Fibroblast of lung (primary cell): ENCODE results near the gene CFAP52. TPM values are rescaled to one million over a fixed set of nuclear protein-coding genes. Genes with fewer than 3 reads are reported as not detected.
"Not testable (repeated sequence)": the region's sequence is repeated elsewhere in the genome, so short reads cannot be mapped to it uniquely, and the experiment has no call there.

ENCODE experiments used
- DNase-seq, 2 donors: peaks; one replicate each; pipeline versions ENCODE4 v3.0.0 to v3.0.0-alpha.2; 2010; ENCODE audit warnings: low read depth in 2 of 2
- H2AFZ ChIP-seq: 2 replicates; pipeline ENCODE4 v1.5.1; 2012; ENCODE audit warnings: low read length, control low read depth, inconsistent platforms
- H3K27ac ChIP-seq: 2 replicates; pipeline ENCODE4 v1.5.1; 2011; ENCODE audit warnings: low read length, control low read depth; ENCODE audit not compliant: insufficient read depth
- H3K27me3 ChIP-seq: 2 replicates; pipeline ENCODE4 v1.5.1; 2011; ENCODE audit warnings: mild to moderate bottlenecking, low read length; ENCODE audit not compliant: control insufficient read depth, insufficient read depth
- H3K36me3 ChIP-seq: 2 replicates; pipeline ENCODE4 v1.5.1; 2011; ENCODE audit warnings: low read length; ENCODE audit not compliant: control insufficient read depth, insufficient read depth
- H3K4me1 ChIP-seq: 2 replicates; pipeline ENCODE4 v1.5.1; 2011; ENCODE audit warnings: low read length; ENCODE audit not compliant: control insufficient read depth, insufficient read depth; ENCODE audit errors: extremely low read depth
- H3K4me2 ChIP-seq: 2 replicates; pipeline ENCODE4 v1.5.1; 2011; ENCODE audit warnings: low read length, control low read depth; ENCODE audit not compliant: insufficient read depth; ENCODE audit errors: extremely low read depth
- H3K4me3 ChIP-seq, 4 experiments: fragments of 200-600 bp in 1 of 4; sonication (generic) in 1 of 4; replicated peaks in 1 of 4; 2 replicates each; pipeline ENCODE4 v1.5.1; 2011 to 2016; ENCODE audit warnings: low read length in 4 of 4, low read depth in 3 of 4, mild to moderate bottlenecking in 3 of 4, control low read depth in 2 of 4, inconsistent platforms in 1 of 4, mixed read lengths in 1 of 4; ENCODE audit not compliant: insufficient read depth in 1 of 4; ENCODE audit errors: control extremely low read depth in 1 of 4
- H3K79me2 ChIP-seq: 2 replicates; pipeline ENCODE4 v1.5.1; 2012; ENCODE audit warnings: mild to moderate bottlenecking, low read length, inconsistent platforms; ENCODE audit not compliant: control insufficient read depth, insufficient read depth
- H3K9ac ChIP-seq: 2 replicates; pipeline ENCODE4 v1.5.1; 2011; ENCODE audit warnings: mild to moderate bottlenecking, low read length, control low read depth; ENCODE audit not compliant: insufficient read depth
- H3K9me3 ChIP-seq: 2 replicates; pipeline ENCODE4 v1.5.1; 2012; ENCODE audit warnings: low read depth, low read length; ENCODE audit not compliant: control insufficient read depth, insufficient read depth
- H4K20me1 ChIP-seq: 2 replicates; pipeline ENCODE4 v1.5.1; 2011; ENCODE audit warnings: low read length; ENCODE audit not compliant: control insufficient read depth, insufficient read depth; ENCODE audit errors: extremely low read depth
- EZH2 ChIP-seq: IDR thresholded peaks from 2 replicates; pipeline ENCODE4 v1.5.1; 2012; ENCODE audit warnings: low read length, control low read depth, mild to moderate bottlenecking; ENCODE audit errors: missing control alignments
- polyA plus RNA-seq, 2 donors: library from polyadenylated mRNA; depleted of rRNA in 1 of 2; stranded (reverse) in 1 of 2; unstranded in 1 of 2; fragments of >200 nt; gene quantifications; 2 replicates each; pipeline ENCODE4 v1.2.1, GENCODE V29; 2011 to 2012; ENCODE audit warnings: missing spikeins in 1 of 2
- total RNA-seq: library from RNA; depleted of rRNA; stranded (reverse); fragments of >200 nt; gene quantifications from 2 replicates; pipeline ENCODE4 v1.2.1, GENCODE V29; 2014
- TF ChIP-seq, protein P1 (sequence below), 2 donors: IDR thresholded peaks in 1 of 2; conservative IDR thresholded peaks in 1 of 2; 1 replicate in 1 of 2; 2 replicates in 1 of 2; pipeline ENCODE4 v1.5.1; 2011 to 2012; ENCODE audit warnings: low read length in 2 of 2, control low read depth in 1 of 2, inconsistent platforms in 1 of 2, low read depth in 1 of 2, mild to moderate bottlenecking in 1 of 2

The CFAP52 gene
- total and polyA plus RNA-seq, 2 donors (not counting 1 experiment from before 2014, with no cell fraction given) = 0.33 TPM; not detected in 1

DNA sequence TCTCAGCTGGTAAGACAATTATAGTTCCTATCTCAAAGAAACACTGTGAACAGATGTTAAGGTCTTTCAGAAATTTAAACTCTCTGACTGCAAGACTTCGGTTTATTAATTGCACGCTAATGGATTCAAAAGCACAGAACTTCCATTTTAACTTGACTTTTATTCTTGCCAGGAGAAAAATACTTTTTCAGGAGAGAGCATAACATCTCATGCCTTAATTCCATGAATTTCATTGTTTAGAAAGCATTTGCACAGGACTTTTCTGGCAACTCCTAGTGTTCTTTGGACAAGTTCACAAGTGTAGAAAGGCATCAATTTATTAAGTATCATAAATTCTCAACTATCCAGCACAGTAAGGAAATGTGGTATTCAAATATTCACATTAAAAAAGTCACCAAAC is 23.3 kb upstream of the CFAP52 start:
- Histone ChIP-seq H3K9me3 (no peaks in the 10 kb centered on the region), H3K4me1 (no peaks in the 10 kb centered on the region), H3K9ac (no peak overlapping the region), H3K4me2 (no peak overlapping the region), H3K27ac (no peak overlapping the region), H3K4me3 (no peak overlapping the region), H2AFZ (no peak overlapping the region), H3K79me2 (no peaks in the 10 kb centered on the region), H3K36me3 (no peaks in the 10 kb centered on the region), H3K27me3 (no peaks in the 10 kb centered on the region), H4K20me1 (no peaks in the 10 kb centered on the region)
- DNase-seq = no peak
- TF ChIP-seq EZH2 = no peak
- TF ChIP-seq, protein P1, sequence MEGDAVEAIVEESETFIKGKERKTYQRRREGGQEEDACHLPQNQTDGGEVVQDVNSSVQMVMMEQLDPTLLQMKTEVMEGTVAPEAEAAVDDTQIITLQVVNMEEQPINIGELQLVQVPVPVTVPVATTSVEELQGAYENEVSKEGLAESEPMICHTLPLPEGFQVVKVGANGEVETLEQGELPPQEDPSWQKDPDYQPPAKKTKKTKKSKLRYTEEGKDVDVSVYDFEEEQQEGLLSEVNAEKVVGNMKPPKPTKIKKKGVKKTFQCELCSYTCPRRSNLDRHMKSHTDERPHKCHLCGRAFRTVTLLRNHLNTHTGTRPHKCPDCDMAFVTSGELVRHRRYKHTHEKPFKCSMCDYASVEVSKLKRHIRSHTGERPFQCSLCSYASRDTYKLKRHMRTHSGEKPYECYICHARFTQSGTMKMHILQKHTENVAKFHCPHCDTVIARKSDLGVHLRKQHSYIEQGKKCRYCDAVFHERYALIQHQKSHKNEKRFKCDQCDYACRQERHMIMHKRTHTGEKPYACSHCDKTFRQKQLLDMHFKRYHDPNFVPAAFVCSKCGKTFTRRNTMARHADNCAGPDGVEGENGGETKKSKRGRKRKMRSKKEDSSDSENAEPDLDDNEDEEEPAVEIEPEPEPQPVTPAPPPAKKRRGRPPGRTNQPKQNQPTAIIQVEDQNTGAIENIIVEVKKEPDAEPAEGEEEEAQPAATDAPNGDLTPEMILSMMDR (conservative IDR thresholded peaks at IDR 0.05 in 1 of 2, IDR thresholded peaks at IDR 0.05 in 1 of 2; ENCODE audit: low read depth in 1 of 2, low read length in 2 of 2) = no peak

DNA sequence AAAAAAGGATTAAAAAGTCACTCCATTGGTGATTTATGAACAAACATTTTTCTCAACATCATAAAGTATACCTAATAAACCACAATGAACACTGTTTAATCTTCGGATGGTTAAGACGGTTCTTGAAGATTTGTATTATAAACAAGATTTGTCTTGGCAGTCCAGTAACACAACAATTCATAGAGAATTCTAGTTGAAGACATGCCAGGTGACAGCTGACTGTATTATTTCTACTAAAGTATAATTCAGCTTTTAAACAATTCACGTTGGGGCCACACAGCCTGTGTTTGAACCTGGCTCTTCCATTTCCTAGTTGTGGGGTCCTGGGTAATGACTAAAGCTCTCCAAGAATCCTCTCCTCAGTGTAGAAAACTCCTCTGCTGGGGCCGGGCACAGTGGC is 22.8 kb upstream of the CFAP52 start:
- Histone ChIP-seq H3K9me3 (no peaks in the 10 kb centered on the region), H3K79me2 (no peaks in the 10 kb centered on the region), H3K9ac (no peak overlapping the region), H3K27ac (no peak overlapping the region), H4K20me1 (no peaks in the 10 kb centered on the region), H3K36me3 (no peaks in the 10 kb centered on the region), H3K27me3 (no peaks in the 10 kb centered on the region), H2AFZ (no peak overlapping the region), H3K4me2 (no peak overlapping the region), H3K4me3 (no peak overlapping the region), H3K4me1 (no peaks in the 10 kb centered on the region)
- TF ChIP-seq EZH2 = no peak
- TF ChIP-seq, protein P1 (conservative IDR thresholded peaks at IDR 0.05 in 1 of 2, IDR thresholded peaks at IDR 0.05 in 1 of 2; ENCODE audit: low read depth in 1 of 2, low read length in 2 of 2) = no peak
- no peak for DNase-seq

DNA sequence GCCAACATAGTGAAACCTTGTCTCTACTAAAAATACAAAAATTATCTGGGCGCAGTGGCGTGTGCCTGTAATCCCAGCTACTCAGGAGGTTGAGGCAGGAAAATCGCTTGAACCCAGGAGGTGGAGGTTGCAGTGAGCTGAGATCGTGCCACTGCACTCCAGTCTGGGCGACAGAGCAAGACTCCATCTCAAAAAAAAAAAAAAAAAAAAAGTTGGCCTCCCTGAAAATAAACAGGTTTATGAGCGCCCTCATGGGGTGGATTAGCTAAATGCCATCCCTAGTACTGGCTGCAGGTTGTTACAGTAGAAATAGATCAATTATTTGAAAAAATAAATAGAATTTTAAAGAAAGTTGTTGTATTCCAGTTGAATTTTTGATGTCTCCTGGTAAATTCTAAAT is 21.7 kb upstream of the CFAP52 start:
- peak; percentile 28 to 58 for DNase-seq
- H3K4me1 ChIP-seq, H3K27ac ChIP-seq, H3K9ac ChIP-seq, H4K20me1 ChIP-seq, H3K36me3 ChIP-seq, H3K79me2 ChIP-seq, H3K27me3 ChIP-seq, H3K9me3 ChIP-seq, H3K4me3 ChIP-seq, H2AFZ ChIP-seq, H3K4me2 ChIP-seq: not testable (repeated sequence)
- TF ChIP-seq, protein P1 (conservative IDR thresholded peaks at IDR 0.05 in 1 of 2, IDR thresholded peaks at IDR 0.05 in 1 of 2; ENCODE audit: low read depth in 1 of 2, low read length in 2 of 2) = peak; percentile 18 to 51
